GM18526 (cell line): Measurements from ENCODE around the gene MAMDC2.

Experiments used
- POLR2A ChIP-seq: IDR thresholded peaks from 3 replicates; pipeline ENCODE4 v1.6.1; 2011; ENCODE audit not compliant: insufficient read length; ENCODE audit errors: extremely low read depth

The MAMDC2 gene

GRCh38 chr9:70160686-70161600 lies 117.3 kb downstream of the MAMDC2 start:
- TF ChIP-seq POLR2A: no peak

GRCh38 chr9:70165006-70165602 lies 121.5 kb downstream of the MAMDC2 start:
- no peak for TF ChIP-seq POLR2A

GRCh38 chr9:70168521-70168920 lies 124.9 kb downstream of the MAMDC2 start:
- no peak for TF ChIP-seq POLR2A

GRCh38 chr9:70169222-70169621 lies 125.6 kb downstream of the MAMDC2 start:
- TF ChIP-seq POLR2A: no peak

GRCh38 chr9:70170151-70170790 lies 126.6 kb downstream of the MAMDC2 start:
- no peak for TF ChIP-seq POLR2A

- no peak for TF ChIP-seq POLR2A
These were observed 128.9 kb downstream of the MAMDC2 start for GRCh38 chr9:70172532-70172931.

GRCh38 chr9:70177121-70177520 lies 133.5 kb downstream of the MAMDC2 start:
- TF ChIP-seq POLR2A: no peak

GRCh38 chr9:70192707-70193106 lies 149.1 kb downstream of the MAMDC2 start:
- TF ChIP-seq POLR2A: no peak

GRCh38 chr9:70195456-70195855 lies 151.8 kb downstream of the MAMDC2 start:
- TF ChIP-seq POLR2A: no peak

GRCh38 chr9:70197216-70198044 lies 153.8 kb downstream of the MAMDC2 start:
- no peak for TF ChIP-seq POLR2A

- no peak for TF ChIP-seq POLR2A
These were observed 161.8 kb downstream of the MAMDC2 start for GRCh38 chr9:70205366-70206020.

- no peak for TF ChIP-seq POLR2A
These were observed 173.4 kb downstream of the MAMDC2 start for GRCh38 chr9:70217029-70217428.

GRCh38 chr9:70218767-70219166 lies 175.1 kb downstream of the MAMDC2 start:
- no peak for TF ChIP-seq POLR2A

GRCh38 chr9:70220216-70220615 lies 176.6 kb downstream of the MAMDC2 start:
- TF ChIP-seq POLR2A: no peak

- TF ChIP-seq POLR2A: no peak
These were observed 178.7 kb downstream of the MAMDC2 start for GRCh38 chr9:70222354-70222753.

GRCh38 chr9:70228118-70228517 lies 184.5 kb downstream of the MAMDC2 start:
- no peak for TF ChIP-seq POLR2A
